K562 (cell line): Measurements from ENCODE around the gene H2BW1.
"Not testable (repeated sequence)": the region's sequence is repeated elsewhere in the genome, so short reads cannot be mapped to it uniquely, and the experiment has no call there.

Source experiments
- BCOR ChIP-seq: fragments of 450-650 bp; IDR thresholded peaks from 2 replicates; pipeline ENCODE4 v1.6.1; 2016
- CEBPB ChIP-seq: fragments of 450-650 bp; IDR thresholded peaks from 2 replicates; pipeline ENCODE4 v1.6.1; 2016; ENCODE audit warnings: missing genetic modification characterization, missing compliant biosample characterization
- CREM ChIP-seq: IDR thresholded peaks from 2 replicates; pipeline ENCODE4 v1.6.1; 2014; ENCODE audit warnings: antibody characterized with exemption, low read depth
- EP300 ChIP-seq: IDR thresholded peaks from 2 replicates; pipeline ENCODE4 v1.6.1; 2012; ENCODE audit warnings: low read length, improper control_type of control experiment
- MTA3 ChIP-seq: fragments of 450-650 bp; formaldehyde crosslinking; IDR thresholded peaks from 2 replicates; pipeline ENCODE4 v1.6.1; 2017; ENCODE audit warnings: mild to moderate bottlenecking, borderline replicate concordance
- TAF9B ChIP-seq: fragments of 450-650 bp; IDR thresholded peaks from 2 replicates; pipeline ENCODE4 v1.6.1; 2018; ENCODE audit warnings: mild to moderate bottlenecking; ENCODE audit not compliant: partially characterized antibody
- YBX1 ChIP-seq: fragments of 450-650 bp; IDR thresholded peaks from 2 replicates; pipeline ENCODE4 v1.7.1; 2016; ENCODE audit warnings: mild to moderate bottlenecking
- ZKSCAN1 ChIP-seq: fragments of 150-350 bp; IDR thresholded peaks from 2 replicates; pipeline ENCODE4 v1.6.1; 2016; ENCODE audit warnings: low read depth, low read length
- ZNF197 ChIP-seq: fragments of 200-800 bp; sonication (Bioruptor generic); IDR thresholded peaks from 2 replicates; pipeline ENCODE4 v1.6.1; 2016; ENCODE audit warnings: low read depth, missing genetic modification characterization, missing compliant biosample characterization
- ZNF232 ChIP-seq: sonication (generic); formaldehyde crosslinking; IDR thresholded peaks from 2 replicates; pipeline ENCODE4 v1.8.0; 2022; ENCODE audit warnings: mild to moderate bottlenecking, missing genetic modification reagents
- ZNF282 ChIP-seq: sonication (generic); formaldehyde crosslinking; IDR thresholded peaks from 2 replicates; pipeline ENCODE4 v1.8.1; 2023; ENCODE audit warnings: missing genetic modification reagents
- TF ChIP-seq, protein P1 (sequence below): fragments of 450-650 bp; formaldehyde crosslinking; IDR thresholded peaks from 2 replicates; pipeline ENCODE4 v1.4.0; 2020; ENCODE audit warnings: mild to moderate bottlenecking, moderate library complexity

DNA sequence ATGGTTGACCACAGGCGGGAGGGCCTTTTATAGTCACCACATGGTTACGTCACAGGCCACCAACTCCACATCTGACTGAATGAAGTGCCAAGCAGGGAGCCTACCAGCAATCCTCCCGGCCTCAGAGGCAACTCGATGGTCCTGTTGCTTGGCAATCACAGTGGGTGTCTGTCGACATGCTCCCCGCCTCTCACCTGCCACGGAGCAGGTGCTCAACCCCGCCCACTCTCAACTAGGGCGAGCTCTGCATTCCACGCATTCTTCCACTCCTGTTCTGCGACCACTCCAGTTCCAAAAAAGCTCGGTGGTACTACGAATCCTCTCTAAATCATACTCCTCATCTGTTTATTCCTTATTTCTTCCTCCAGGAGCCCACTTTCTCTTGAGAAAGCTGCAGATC lies 30.0 kb downstream of the H2BW1 start:
- TF ChIP-seq ZNF232; ZNF197 (CRISPR knock-in tag); CEBPB (tag); TAF9B; ZNF282 (CRISPR knock-in tag); ZKSCAN1; BCOR; YBX1; EP300; CREM; MTA3: not testable (repeated sequence)
- TF ChIP-seq, protein P1, sequence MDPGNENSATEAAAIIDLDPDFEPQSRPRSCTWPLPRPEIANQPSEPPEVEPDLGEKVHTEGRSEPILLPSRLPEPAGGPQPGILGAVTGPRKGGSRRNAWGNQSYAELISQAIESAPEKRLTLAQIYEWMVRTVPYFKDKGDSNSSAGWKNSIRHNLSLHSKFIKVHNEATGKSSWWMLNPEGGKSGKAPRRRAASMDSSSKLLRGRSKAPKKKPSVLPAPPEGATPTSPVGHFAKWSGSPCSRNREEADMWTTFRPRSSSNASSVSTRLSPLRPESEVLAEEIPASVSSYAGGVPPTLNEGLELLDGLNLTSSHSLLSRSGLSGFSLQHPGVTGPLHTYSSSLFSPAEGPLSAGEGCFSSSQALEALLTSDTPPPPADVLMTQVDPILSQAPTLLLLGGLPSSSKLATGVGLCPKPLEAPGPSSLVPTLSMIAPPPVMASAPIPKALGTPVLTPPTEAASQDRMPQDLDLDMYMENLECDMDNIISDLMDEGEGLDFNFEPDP: not testable (repeated sequence)
